Vagina (tissue), 2 donors: ENCODE data around the gene CDK14.

Experiments
- POLR2AphosphoS5 ChIP-seq, 2 donors: sonication (generic); formaldehyde crosslinking; IDR thresholded peaks; one replicate each; pipeline ENCODE4 v1.9.0; 2017; ENCODE audit warnings: antibody characterized with exemption in 2 of 2, mild to moderate bottlenecking in 2 of 2, low read depth in 1 of 2; ENCODE audit not compliant: insufficient read depth in 1 of 2
- TF ChIP-seq, protein P1 (sequence below), 3 experiments: fragments of 450-650 bp in 2 of 3; fragments of 200-600 bp in 1 of 3; sonication (generic) in 1 of 3; IDR thresholded peaks; one replicate each; pipeline ENCODE4 v1.5.1; 2017 to 2019; ENCODE audit warnings: antibody characterized with exemption in 3 of 3, mild to moderate bottlenecking in 2 of 3, moderate library complexity in 2 of 3

DNA sequence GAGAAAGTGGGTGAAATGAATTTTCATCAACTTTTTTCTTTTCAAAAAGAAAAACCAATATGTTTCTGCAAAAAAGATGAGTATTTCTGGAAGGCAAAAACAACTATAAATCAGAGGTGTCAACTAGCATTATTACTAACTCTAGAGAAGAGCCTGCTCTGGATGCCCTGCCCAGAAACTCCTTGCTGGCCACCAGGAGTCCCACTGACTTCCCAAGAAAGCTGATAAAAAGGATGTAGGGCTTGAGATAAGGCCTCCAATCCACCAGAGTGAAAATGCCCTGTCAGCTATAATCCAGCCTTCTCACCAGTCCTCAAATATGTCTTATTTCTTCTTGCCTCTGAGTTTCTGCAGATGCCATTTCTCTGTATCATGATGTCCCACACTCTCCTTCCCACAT, 651.4 kb downstream of the CDK14 start:
- TF ChIP-seq, protein P1, sequence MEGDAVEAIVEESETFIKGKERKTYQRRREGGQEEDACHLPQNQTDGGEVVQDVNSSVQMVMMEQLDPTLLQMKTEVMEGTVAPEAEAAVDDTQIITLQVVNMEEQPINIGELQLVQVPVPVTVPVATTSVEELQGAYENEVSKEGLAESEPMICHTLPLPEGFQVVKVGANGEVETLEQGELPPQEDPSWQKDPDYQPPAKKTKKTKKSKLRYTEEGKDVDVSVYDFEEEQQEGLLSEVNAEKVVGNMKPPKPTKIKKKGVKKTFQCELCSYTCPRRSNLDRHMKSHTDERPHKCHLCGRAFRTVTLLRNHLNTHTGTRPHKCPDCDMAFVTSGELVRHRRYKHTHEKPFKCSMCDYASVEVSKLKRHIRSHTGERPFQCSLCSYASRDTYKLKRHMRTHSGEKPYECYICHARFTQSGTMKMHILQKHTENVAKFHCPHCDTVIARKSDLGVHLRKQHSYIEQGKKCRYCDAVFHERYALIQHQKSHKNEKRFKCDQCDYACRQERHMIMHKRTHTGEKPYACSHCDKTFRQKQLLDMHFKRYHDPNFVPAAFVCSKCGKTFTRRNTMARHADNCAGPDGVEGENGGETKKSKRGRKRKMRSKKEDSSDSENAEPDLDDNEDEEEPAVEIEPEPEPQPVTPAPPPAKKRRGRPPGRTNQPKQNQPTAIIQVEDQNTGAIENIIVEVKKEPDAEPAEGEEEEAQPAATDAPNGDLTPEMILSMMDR (IDR thresholded peaks at IDR 0.05) = no peak
- TF ChIP-seq POLR2AphosphoS5 (IDR thresholded peaks at IDR 0.05; ENCODE audit: insufficient read depth in 1 of 2, low read depth in 1 of 2) = no peak
